ENCODE data around the gene PCSK1N. TPM values are rescaled to one million over a fixed set of nuclear protein-coding genes. Genes with fewer than 3 reads are reported as not detected.

Gene PCSK1N
- total RNA-seq, 3 donors from 2014 or later, result 11.1 to 19.7 (median 13.8) TPM

DNA sequence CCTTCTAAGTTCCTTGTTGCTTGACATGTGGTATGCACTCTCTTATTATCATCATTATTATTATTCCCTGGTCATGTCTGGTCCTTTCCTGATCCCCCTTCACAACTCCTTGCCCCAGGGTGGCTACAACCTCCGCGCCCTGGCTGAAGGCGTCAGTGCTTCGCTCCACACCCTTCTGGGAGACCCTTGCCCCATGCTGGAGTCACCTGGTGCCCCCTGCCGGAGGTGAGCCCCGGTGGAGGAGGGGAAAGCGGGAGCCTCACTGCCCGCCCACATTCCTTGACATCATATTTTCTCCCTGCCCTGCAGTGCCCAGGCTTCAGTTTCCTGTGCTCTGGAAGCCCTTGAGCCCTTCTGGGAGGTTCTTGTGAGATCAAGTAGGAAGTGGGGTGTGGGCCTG, 20.1 kb downstream of the PCSK1N start:
- intact Hi-C loops (cut with DNase I, micrococcal nuclease), result no loop called here
- ATAC-seq (no peak), DNase-seq (no peak)
- TF ChIP-seq, protein P1, sequence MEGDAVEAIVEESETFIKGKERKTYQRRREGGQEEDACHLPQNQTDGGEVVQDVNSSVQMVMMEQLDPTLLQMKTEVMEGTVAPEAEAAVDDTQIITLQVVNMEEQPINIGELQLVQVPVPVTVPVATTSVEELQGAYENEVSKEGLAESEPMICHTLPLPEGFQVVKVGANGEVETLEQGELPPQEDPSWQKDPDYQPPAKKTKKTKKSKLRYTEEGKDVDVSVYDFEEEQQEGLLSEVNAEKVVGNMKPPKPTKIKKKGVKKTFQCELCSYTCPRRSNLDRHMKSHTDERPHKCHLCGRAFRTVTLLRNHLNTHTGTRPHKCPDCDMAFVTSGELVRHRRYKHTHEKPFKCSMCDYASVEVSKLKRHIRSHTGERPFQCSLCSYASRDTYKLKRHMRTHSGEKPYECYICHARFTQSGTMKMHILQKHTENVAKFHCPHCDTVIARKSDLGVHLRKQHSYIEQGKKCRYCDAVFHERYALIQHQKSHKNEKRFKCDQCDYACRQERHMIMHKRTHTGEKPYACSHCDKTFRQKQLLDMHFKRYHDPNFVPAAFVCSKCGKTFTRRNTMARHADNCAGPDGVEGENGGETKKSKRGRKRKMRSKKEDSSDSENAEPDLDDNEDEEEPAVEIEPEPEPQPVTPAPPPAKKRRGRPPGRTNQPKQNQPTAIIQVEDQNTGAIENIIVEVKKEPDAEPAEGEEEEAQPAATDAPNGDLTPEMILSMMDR (IDR thresholded peaks at IDR 0.05), result no peak
- Histone ChIP-seq H3K9me3 (no peaks in the 10 kb centered on the region), H3K4me1 (ENCODE audit: low read depth) (no peaks in the 10 kb centered on the region), H3K4me3 (no peak overlapping the region), H3K36me3 (ENCODE audit: low read depth) (no peaks in the 10 kb centered on the region)

DNA sequence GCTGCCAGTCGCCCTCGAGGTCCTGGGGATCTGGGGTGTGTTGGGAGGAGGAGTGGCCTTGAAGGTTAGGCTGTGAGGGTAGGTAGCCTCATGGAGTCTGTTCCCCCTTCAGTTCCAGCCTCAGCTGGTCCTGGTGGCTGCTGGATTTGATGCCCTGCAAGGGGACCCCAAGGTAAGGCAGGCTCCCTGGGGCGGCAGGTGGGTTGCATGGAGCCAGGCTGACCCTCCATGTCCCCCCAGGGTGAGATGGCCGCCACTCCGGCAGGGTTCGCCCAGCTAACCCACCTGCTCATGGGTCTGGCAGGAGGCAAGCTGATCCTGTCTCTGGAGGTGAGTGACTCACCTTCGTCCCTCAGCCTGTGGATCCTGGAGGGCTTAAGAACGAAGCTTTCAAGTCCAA, 20.7 kb downstream of the PCSK1N start:
- TF ChIP-seq, protein P1 (IDR thresholded peaks at IDR 0.05), result no peak

DNA sequence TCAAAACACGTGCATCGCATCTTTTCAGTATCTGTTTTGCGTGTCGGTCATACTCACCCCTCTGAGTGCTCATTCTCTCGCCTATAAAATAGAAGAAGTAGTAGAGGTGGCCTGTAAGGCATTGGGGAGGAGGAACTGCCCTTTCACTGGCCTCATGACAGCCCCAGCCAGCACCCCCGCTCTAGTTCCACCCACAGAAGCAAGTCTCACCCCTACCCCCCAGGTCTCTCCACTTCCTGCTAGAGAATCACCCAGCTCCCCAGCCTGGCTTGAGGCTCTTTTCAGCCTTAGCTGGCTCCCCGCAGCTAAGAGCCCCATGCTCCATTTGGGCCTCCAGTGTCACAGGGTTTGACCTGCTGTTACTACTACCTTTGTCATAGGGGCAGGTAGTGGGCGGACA, 21.8 kb downstream of the PCSK1N start:
- TF ChIP-seq, protein P1 (IDR thresholded peaks at IDR 0.05), result no peak
- ATAC-seq, result no peak
- no peaks in the 10 kb centered on the region for H3K9me3 ChIP-seq
- H3K4me3 ChIP-seq, result no peak overlapping the region
- intact Hi-C loops (cut with DNase I, micrococcal nuclease), result no loop called here
- no peaks in the 10 kb centered on the region for H3K4me1 ChIP-seq (ENCODE audit: low read depth)
- H3K36me3 ChIP-seq (ENCODE audit: low read depth), result no peaks in the 10 kb centered on the region
- DNase-seq, result no peak

More for the DNA sequence above, 20.7 kb downstream of the PCSK1N start:
- no peaks in the 10 kb centered on the region for H3K9me3 ChIP-seq
- intact Hi-C loops (cut with DNase I, micrococcal nuclease), result no loop called here
- DNase-seq (no peak), ATAC-seq (no peak)
- no peak overlapping the region for H3K4me3 ChIP-seq
- no peaks in the 10 kb centered on the region for H3K36me3 ChIP-seq (ENCODE audit: low read depth)
- no peaks in the 10 kb centered on the region for H3K4me1 ChIP-seq (ENCODE audit: low read depth)

DNA sequence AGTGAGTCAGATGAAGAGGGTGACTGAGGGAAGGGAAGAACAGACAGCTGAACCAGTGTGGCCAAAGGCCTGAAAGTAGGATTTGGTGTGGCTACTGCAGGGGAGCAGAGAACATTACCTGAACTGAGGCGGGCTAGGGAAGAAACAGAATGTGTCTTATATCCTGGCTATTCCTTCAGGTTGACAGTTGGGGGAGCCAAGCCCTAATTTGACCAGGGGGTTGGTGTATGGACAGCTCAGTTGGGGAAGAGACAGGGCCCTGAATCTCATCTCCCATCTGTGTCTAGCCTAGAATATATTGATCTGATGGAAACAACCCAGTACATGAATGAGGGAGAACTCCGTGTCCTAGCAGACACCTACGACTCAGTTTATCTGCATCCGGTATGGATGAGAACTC, 29.3 kb downstream of the PCSK1N start:
- peaks cover 3% of the 10 kb centered on the region for H3K36me3 ChIP-seq (ENCODE audit: low read depth)
- DNase-seq (no peak), ATAC-seq (no peak)
- H3K4me1 ChIP-seq (ENCODE audit: low read depth), result no peaks in the 10 kb centered on the region
- H3K9me3 ChIP-seq, result no peaks in the 10 kb centered on the region
- no peak overlapping the region for H3K4me3 ChIP-seq
- intact Hi-C loops (cut with DNase I, micrococcal nuclease), result no loop called here
- TF ChIP-seq, protein P1 (IDR thresholded peaks at IDR 0.05), result no peak

DNA sequence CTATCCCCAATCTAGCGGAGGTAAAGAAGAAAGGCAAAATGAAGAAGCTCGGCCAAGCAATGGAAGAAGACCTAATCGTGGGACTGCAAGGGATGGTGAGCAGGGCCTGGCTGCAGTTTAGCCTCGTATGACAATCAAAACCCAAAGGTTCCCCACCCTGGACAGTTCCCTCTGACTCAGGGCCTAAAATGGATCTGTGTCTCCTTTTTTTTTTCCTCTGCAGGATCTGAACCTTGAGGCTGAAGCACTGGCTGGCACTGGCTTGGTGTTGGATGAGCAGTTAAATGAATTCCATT, 32.6 kb downstream of the PCSK1N start:
- Histone ChIP-seq H3K9me3 (no peaks in the 10 kb centered on the region), H3K4me3 (no peak overlapping the region), H3K36me3 (ENCODE audit: low read depth) (peaks cover 3% of the 10 kb centered on the region), H3K4me1 (ENCODE audit: low read depth) (no peaks in the 10 kb centered on the region)
- intact Hi-C loops (cut with DNase I, micrococcal nuclease), result no loop called here
- DNase-seq, result no peak
- TF ChIP-seq, protein P1 (IDR thresholded peaks at IDR 0.05), result no peak
- ATAC-seq, result no peak

Data from mucosa of descending colon (tissue), 3 donors.